ENCODE results near the gene PODN.

The PODN gene

GRCh38 chr1:53112271-53112774 lies 50.3 kb downstream of the PODN start:
- no peak for TF ChIP-seq CTCF (IDR thresholded peaks at IDR 0.05; ENCODE audit: extremely low read depth, missing control alignments)
- DNase-seq (ENCODE audit: low spot score): no peak

GRCh38 chr1:53112861-53113260 lies 50.8 kb downstream of the PODN start:
- no peak for DNase-seq (ENCODE audit: low spot score)
- TF ChIP-seq CTCF (IDR thresholded peaks at IDR 0.05; ENCODE audit: extremely low read depth, missing control alignments): no peak

GRCh38 chr1:53114090-53114489 lies 52.1 kb downstream of the PODN start:
- no peak for DNase-seq (ENCODE audit: low spot score)
- no peak for TF ChIP-seq CTCF (IDR thresholded peaks at IDR 0.05; ENCODE audit: extremely low read depth, missing control alignments)

- DNase-seq (ENCODE audit: low spot score): no peak
- no peak for TF ChIP-seq CTCF (IDR thresholded peaks at IDR 0.05; ENCODE audit: extremely low read depth, missing control alignments)
Measured at GRCh38 chr1:53114581-53115400, 52.8 kb downstream of the PODN start.

- DNase-seq (ENCODE audit: low spot score): no peak
- TF ChIP-seq CTCF (IDR thresholded peaks at IDR 0.05; ENCODE audit: extremely low read depth, missing control alignments): no peak
Measured at GRCh38 chr1:53115403-53116306, 53.6 kb downstream of the PODN start.

GRCh38 chr1:53116307-53116810 lies 54.3 kb downstream of the PODN start:
- no peak for TF ChIP-seq CTCF (IDR thresholded peaks at IDR 0.05; ENCODE audit: extremely low read depth, missing control alignments)
- no peak for DNase-seq (ENCODE audit: low spot score)

Measured in GM20000 (cell line).